Effector memory CD4-positive, alpha-beta T cell (primary cell): ENCODE data around the gene KIF1B.
A peak's percentile ranks its signal among the peaks of the same experiment; 100 is the strongest.

Experiments used
- DNase-seq, 3 donors: peaks; one replicate each; pipeline ENCODE4 v3.0.0-alpha.2; 2020
- H3K27ac ChIP-seq: 2 replicates; pipeline ENCODE4 v1.7.0; 2013; ENCODE audit warnings: mild to moderate bottlenecking, low read length, moderate library complexity; ENCODE audit not compliant: insufficient read depth, poor library complexity, severe bottlenecking
- H3K27me3 ChIP-seq: replicated peaks from 2 replicates; pipeline ENCODE4 v1.7.0; 2013; ENCODE audit warnings: mild to moderate bottlenecking, low read length; ENCODE audit not compliant: insufficient read depth, control insufficient read depth, poor library complexity, severe bottlenecking
- H3K36me3 ChIP-seq: 2 replicates; pipeline ENCODE4 v1.7.0; 2013; ENCODE audit warnings: mild to moderate bottlenecking, low read length, moderate library complexity; ENCODE audit not compliant: control insufficient read depth, insufficient read depth
- H3K4me1 ChIP-seq: 2 replicates; pipeline ENCODE4 v1.7.0; 2013; ENCODE audit warnings: low read length, mild to moderate bottlenecking; ENCODE audit not compliant: control insufficient read depth, insufficient read depth, poor library complexity, severe bottlenecking
- H3K4me3 ChIP-seq: 2 replicates; pipeline ENCODE4 v1.7.0; 2013; ENCODE audit warnings: low read length, low read depth, mild to moderate bottlenecking; ENCODE audit not compliant: insufficient read depth, poor library complexity, severe bottlenecking
- H3K9me3 ChIP-seq: 2 replicates; pipeline ENCODE4 v1.7.0; 2013; ENCODE audit warnings: mild to moderate bottlenecking, low read length, moderate library complexity; ENCODE audit not compliant: control insufficient read depth

KIF1B gene

GRCh38 chr1:10295481-10296085 lies 85.2 kb downstream of the KIF1B start:
- Histone ChIP-seq H3K27me3 (no peaks in the 10 kb centered on the region), H3K9me3 (no peaks in the 10 kb centered on the region), H3K4me1 (no peaks in the 10 kb centered on the region), H3K36me3 (peaks cover 6% of the 10 kb centered on the region), H3K4me3 (no peak overlapping the region), H3K27ac (no peak overlapping the region)
- DNase-seq, result no peak

- H3K9me3 ChIP-seq, result no peaks in the 10 kb centered on the region
- peaks cover 6% of the 10 kb centered on the region for H3K36me3 ChIP-seq
- no peaks in the 10 kb centered on the region for H3K27me3 ChIP-seq
- H3K4me3 ChIP-seq, result no peak overlapping the region
- H3K4me1 ChIP-seq, result no peaks in the 10 kb centered on the region
- H3K27ac ChIP-seq, result no peak overlapping the region
- DNase-seq, result no peak
These were observed 88.8 kb downstream of the KIF1B start for GRCh38 chr1:10299151-10299550.

GRCh38 chr1:10302416-10302815 lies 92.0 kb downstream of the KIF1B start:
- Histone ChIP-seq H3K27me3 (no peaks in the 10 kb centered on the region), H3K36me3 (no peaks in the 10 kb centered on the region), H3K27ac (no peak overlapping the region), H3K4me1 (no peaks in the 10 kb centered on the region), H3K4me3 (no peak overlapping the region), H3K9me3 (no peaks in the 10 kb centered on the region)
- no peak for DNase-seq

- H3K4me3 ChIP-seq, result no peak overlapping the region
- H3K27me3 ChIP-seq, result no peaks in the 10 kb centered on the region
- no peak overlapping the region for H3K27ac ChIP-seq
- H3K9me3 ChIP-seq, result no peaks in the 10 kb centered on the region
- H3K36me3 ChIP-seq, result no peaks in the 10 kb centered on the region
- no peak for DNase-seq
- H3K4me1 ChIP-seq, result no peaks in the 10 kb centered on the region
These were observed 93.9 kb downstream of the KIF1B start for GRCh38 chr1:10304295-10304694.

GRCh38 chr1:10306435-10306834 lies 96.1 kb downstream of the KIF1B start:
- DNase-seq, result no peak
- Histone ChIP-seq H3K27ac (no peak overlapping the region), H3K27me3 (no peaks in the 10 kb centered on the region), H3K36me3 (no peaks in the 10 kb centered on the region), H3K4me3 (no peak overlapping the region), H3K4me1 (no peaks in the 10 kb centered on the region), H3K9me3 (no peaks in the 10 kb centered on the region)

- peak in 2 of 3 donors; percentile 17 to 19 for DNase-seq
- H3K9me3 ChIP-seq, result no peaks in the 10 kb centered on the region
- no peaks in the 10 kb centered on the region for H3K36me3 ChIP-seq
- no peaks in the 10 kb centered on the region for H3K4me1 ChIP-seq
- H3K27ac ChIP-seq, result no peak overlapping the region
- H3K4me3 ChIP-seq, result no peak overlapping the region
- no peaks in the 10 kb centered on the region for H3K27me3 ChIP-seq
These were observed 97.6 kb downstream of the KIF1B start for GRCh38 chr1:10308001-10308400.

GRCh38 chr1:10309243-10310011 lies 99.1 kb downstream of the KIF1B start:
- no peaks in the 10 kb centered on the region for H3K36me3 ChIP-seq

GRCh38 chr1:10316752-10317151 lies 106.4 kb downstream of the KIF1B start:
- Histone ChIP-seq H3K4me1 (no peaks in the 10 kb centered on the region), H3K4me3 (no peak overlapping the region), H3K27ac (no peak overlapping the region), H3K27me3 (no peaks in the 10 kb centered on the region), H3K9me3 (no peaks in the 10 kb centered on the region), H3K36me3 (no peaks in the 10 kb centered on the region)
- no peak for DNase-seq

More at GRCh38 chr1:10309243-10310011, 99.1 kb downstream of the KIF1B start:
- H3K9me3 ChIP-seq, result no peaks in the 10 kb centered on the region
- no peaks in the 10 kb centered on the region for H3K4me1 ChIP-seq
- H3K27me3 ChIP-seq, result no peaks in the 10 kb centered on the region
- H3K27ac ChIP-seq, result no peak overlapping the region
- H3K4me3 ChIP-seq, result no peak overlapping the region
- DNase-seq, result no peak

- Histone ChIP-seq H3K27ac (no peak overlapping the region), H3K36me3 (no peaks in the 10 kb centered on the region)
- DNase-seq, result no peak
These were observed 109.4 kb downstream of the KIF1B start for GRCh38 chr1:10319750-10320149.

GRCh38 chr1:10320336-10320735 lies 110.0 kb downstream of the KIF1B start:
- no peak for DNase-seq
- no peaks in the 10 kb centered on the region for H3K27me3 ChIP-seq
- H3K4me3 ChIP-seq, result no peak overlapping the region
- H3K36me3 ChIP-seq, result no peaks in the 10 kb centered on the region
- H3K27ac ChIP-seq, result no peak overlapping the region
- no peaks in the 10 kb centered on the region for H3K9me3 ChIP-seq
- no peaks in the 10 kb centered on the region for H3K4me1 ChIP-seq

More at GRCh38 chr1:10319750-10320149, 109.4 kb downstream of the KIF1B start:
- Histone ChIP-seq H3K27me3 (no peaks in the 10 kb centered on the region), H3K4me3 (no peak overlapping the region), H3K4me1 (no peaks in the 10 kb centered on the region), H3K9me3 (no peaks in the 10 kb centered on the region)
